ENCODE results near the gene KCNK13. TPM values are rescaled to one million over a fixed set of nuclear protein-coding genes. Genes with fewer than 3 reads are reported as not detected.

The KCNK13 gene
- total and polyA plus RNA-seq, 2 donors: 1.0 to 1.1 TPM

GRCh38 chr14:90034835-90035525 lies 26.8 kb upstream of the KCNK13 start:
- no peak overlapping the region for H3K4me3 ChIP-seq (ENCODE audit: low read length in 2 of 2)
- no peaks in the 10 kb centered on the region for H3K9me3 ChIP-seq (ENCODE audit: control insufficient read depth in 2 of 2, insufficient read depth in 1 of 2, low read length in 1 of 2)
- no peaks in the 10 kb centered on the region for H3K4me1 ChIP-seq (ENCODE audit: control insufficient read depth in 2 of 2, insufficient read depth in 2 of 2, low read length in 2 of 2)
- H3K27me3 ChIP-seq (ENCODE audit: control insufficient read depth in 2 of 2, insufficient read depth in 1 of 2, low read length in 1 of 2): no peaks in the 10 kb centered on the region
- peaks cover 31 to 39% of the 10 kb centered on the region in 2 donors for H3K36me3 ChIP-seq (ENCODE audit: control insufficient read depth in 2 of 2, insufficient read depth in 2 of 2, low read length in 1 of 2)
- H3K27ac ChIP-seq (ENCODE audit: low read depth in 1 of 2, low read length in 1 of 2): no peak overlapping the region
- 94% methylated on average over 6 of the region's 6 CpGs for WGBS
- DNase-seq (ENCODE audit: low read depth in 6 of 9, low spot score in 9 of 9): no peak

- 98% methylated on average over 11 of the region's 11 CpGs for whole genome bisulfite sequencing
- no peak overlapping the region for H3K27ac ChIP-seq (ENCODE audit: low read depth in 1 of 2, low read length in 1 of 2)
- no peaks in the 10 kb centered on the region for H3K9me3 ChIP-seq (ENCODE audit: control insufficient read depth in 2 of 2, insufficient read depth in 1 of 2, low read length in 1 of 2)
- peaks cover 20 to 42% of the 10 kb centered on the region in 2 donors for H3K36me3 ChIP-seq (ENCODE audit: control insufficient read depth in 2 of 2, insufficient read depth in 2 of 2, low read length in 1 of 2)
- H3K4me1 ChIP-seq (ENCODE audit: control insufficient read depth in 2 of 2, insufficient read depth in 2 of 2, low read length in 2 of 2): no peaks in the 10 kb centered on the region
- no peaks in the 10 kb centered on the region for H3K27me3 ChIP-seq (ENCODE audit: control insufficient read depth in 2 of 2, insufficient read depth in 1 of 2, low read length in 1 of 2)
- no peak overlapping the region for H3K4me3 ChIP-seq (ENCODE audit: low read length in 2 of 2)
- DNase-seq (ENCODE audit: low read depth in 6 of 9, low spot score in 9 of 9): no peak
Measured at GRCh38 chr14:90039253-90040010, 22.4 kb upstream of the KCNK13 start.

- Histone ChIP-seq H3K36me3 (ENCODE audit: control insufficient read depth in 2 of 2, insufficient read depth in 2 of 2, low read length in 1 of 2) (peaks cover 25 to 41% of the 10 kb centered on the region in 2 donors), H3K9me3 (ENCODE audit: control insufficient read depth in 2 of 2, insufficient read depth in 1 of 2, low read length in 1 of 2) (no peaks in the 10 kb centered on the region), H3K4me1 (ENCODE audit: control insufficient read depth in 2 of 2, insufficient read depth in 2 of 2, low read length in 2 of 2) (no peaks in the 10 kb centered on the region), H3K27ac (ENCODE audit: low read depth in 1 of 2, low read length in 1 of 2) (no peak overlapping the region), H3K27me3 (ENCODE audit: control insufficient read depth in 2 of 2, insufficient read depth in 1 of 2, low read length in 1 of 2) (no peaks in the 10 kb centered on the region), H3K4me3 (ENCODE audit: low read length in 2 of 2) (no peak overlapping the region)
- WGBS: 97% methylated on average over 3 of the region's 3 CpGs
- no peak for DNase-seq (ENCODE audit: low read depth in 6 of 9, low spot score in 9 of 9)
Measured at GRCh38 chr14:90040411-90040810, 21.4 kb upstream of the KCNK13 start.

- no peak for DNase-seq (ENCODE audit: low read depth in 6 of 9, low spot score in 9 of 9)
- Histone ChIP-seq H3K4me1 (ENCODE audit: control insufficient read depth in 2 of 2, insufficient read depth in 2 of 2, low read length in 2 of 2) (no peaks in the 10 kb centered on the region), H3K36me3 (ENCODE audit: control insufficient read depth in 2 of 2, insufficient read depth in 2 of 2, low read length in 1 of 2) (peaks cover 25 to 36% of the 10 kb centered on the region in 2 donors), H3K27me3 (ENCODE audit: control insufficient read depth in 2 of 2, insufficient read depth in 1 of 2, low read length in 1 of 2) (no peaks in the 10 kb centered on the region), H3K27ac (ENCODE audit: low read depth in 1 of 2, low read length in 1 of 2) (no peak overlapping the region), H3K4me3 (ENCODE audit: low read length in 2 of 2) (no peak overlapping the region), H3K9me3 (ENCODE audit: control insufficient read depth in 2 of 2, insufficient read depth in 1 of 2, low read length in 1 of 2) (no peaks in the 10 kb centered on the region)
- WGBS: 98% methylated on average over 9 of the region's 9 CpGs
Measured at GRCh38 chr14:90042496-90043252, 19.1 kb upstream of the KCNK13 start.

- no peak overlapping the region for H3K27ac ChIP-seq (ENCODE audit: low read depth in 1 of 2, low read length in 1 of 2)
- DNase-seq (ENCODE audit: low read depth in 6 of 9, low spot score in 9 of 9): no peak
- H3K4me1 ChIP-seq (ENCODE audit: control insufficient read depth in 2 of 2, insufficient read depth in 2 of 2, low read length in 2 of 2): no peaks in the 10 kb centered on the region
- H3K36me3 ChIP-seq (ENCODE audit: control insufficient read depth in 2 of 2, insufficient read depth in 2 of 2, low read length in 1 of 2): peaks cover 25 to 28% of the 10 kb centered on the region in 2 donors
- WGBS: 100% methylated on average over 2 of the region's 2 CpGs
- no peaks in the 10 kb centered on the region for H3K27me3 ChIP-seq (ENCODE audit: control insufficient read depth in 2 of 2, insufficient read depth in 1 of 2, low read length in 1 of 2)
- H3K9me3 ChIP-seq (ENCODE audit: control insufficient read depth in 2 of 2, insufficient read depth in 1 of 2, low read length in 1 of 2): no peaks in the 10 kb centered on the region
- H3K4me3 ChIP-seq (ENCODE audit: low read length in 2 of 2): no peak overlapping the region
Measured at GRCh38 chr14:90045616-90046015, 16.2 kb upstream of the KCNK13 start.

- Histone ChIP-seq H3K27me3 (ENCODE audit: control insufficient read depth in 2 of 2, insufficient read depth in 1 of 2, low read length in 1 of 2) (peaks cover 0 to 4% of the 10 kb centered on the region in 2 donors), H3K27ac (ENCODE audit: low read depth in 1 of 2, low read length in 1 of 2) (no peak overlapping the region), H3K4me1 (ENCODE audit: control insufficient read depth in 2 of 2, insufficient read depth in 2 of 2, low read length in 2 of 2) (no peaks in the 10 kb centered on the region), H3K9me3 (ENCODE audit: control insufficient read depth in 2 of 2, insufficient read depth in 1 of 2, low read length in 1 of 2) (no peaks in the 10 kb centered on the region), H3K4me3 (ENCODE audit: low read length in 2 of 2) (no peak overlapping the region), H3K36me3 (ENCODE audit: control insufficient read depth in 2 of 2, insufficient read depth in 2 of 2, low read length in 1 of 2) (peaks cover 5 to 7% of the 10 kb centered on the region in 2 donors)
- DNase-seq (ENCODE audit: low read depth in 6 of 9, low spot score in 9 of 9): no peak
- WGBS: 97% methylated on average over 3 of the region's 3 CpGs
Measured at GRCh38 chr14:90049390-90049789, 12.4 kb upstream of the KCNK13 start.

GRCh38 chr14:90050271-90050670 lies 11.5 kb upstream of the KCNK13 start:
- Histone ChIP-seq H3K9me3 (ENCODE audit: control insufficient read depth in 2 of 2, insufficient read depth in 1 of 2, low read length in 1 of 2) (no peaks in the 10 kb centered on the region), H3K27me3 (ENCODE audit: control insufficient read depth in 2 of 2, insufficient read depth in 1 of 2, low read length in 1 of 2) (peaks cover 0 to 4% of the 10 kb centered on the region in 2 donors), H3K4me1 (ENCODE audit: control insufficient read depth in 2 of 2, insufficient read depth in 2 of 2, low read length in 2 of 2) (no peaks in the 10 kb centered on the region), H3K4me3 (ENCODE audit: low read length in 2 of 2) (no peak overlapping the region), H3K27ac (ENCODE audit: low read depth in 1 of 2, low read length in 1 of 2) (no peak overlapping the region), H3K36me3 (ENCODE audit: control insufficient read depth in 2 of 2, insufficient read depth in 2 of 2, low read length in 1 of 2) (no peaks in the 10 kb centered on the region)
- no peak for DNase-seq (ENCODE audit: low read depth in 6 of 9, low spot score in 9 of 9)
- 97% methylated on average over 4 of the region's 4 CpGs for WGBS

- WGBS: 92% methylated on average over 2 of the region's 2 CpGs
- H3K9me3 ChIP-seq (ENCODE audit: control insufficient read depth in 2 of 2, insufficient read depth in 1 of 2, low read length in 1 of 2): no peaks in the 10 kb centered on the region
Measured at GRCh38 chr14:90053044-90053443, 8.8 kb upstream of the KCNK13 start.

GRCh38 chr14:90054803-90055202 lies 7.0 kb upstream of the KCNK13 start:
- 95% methylated on average over 1 of the region's 1 CpG for WGBS
- Histone ChIP-seq H3K4me1 (ENCODE audit: control insufficient read depth in 2 of 2, insufficient read depth in 2 of 2, low read length in 2 of 2) (no peaks in the 10 kb centered on the region), H3K9me3 (ENCODE audit: control insufficient read depth in 2 of 2, insufficient read depth in 1 of 2, low read length in 1 of 2) (no peaks in the 10 kb centered on the region), H3K27me3 (ENCODE audit: control insufficient read depth in 2 of 2, insufficient read depth in 1 of 2, low read length in 1 of 2) (peaks cover 7 to 27% of the 10 kb centered on the region in 2 donors), H3K4me3 (ENCODE audit: low read length in 2 of 2) (no peak overlapping the region), H3K27ac (ENCODE audit: low read depth in 1 of 2, low read length in 1 of 2) (no peak overlapping the region), H3K36me3 (ENCODE audit: control insufficient read depth in 2 of 2, insufficient read depth in 2 of 2, low read length in 1 of 2) (no peaks in the 10 kb centered on the region)
- no peak for DNase-seq (ENCODE audit: low read depth in 6 of 9, low spot score in 9 of 9)

More at GRCh38 chr14:90053044-90053443, 8.8 kb upstream of the KCNK13 start:
- Histone ChIP-seq H3K4me3 (ENCODE audit: low read length in 2 of 2) (no peak overlapping the region), H3K36me3 (ENCODE audit: control insufficient read depth in 2 of 2, insufficient read depth in 2 of 2, low read length in 1 of 2) (no peaks in the 10 kb centered on the region), H3K27ac (ENCODE audit: low read depth in 1 of 2, low read length in 1 of 2) (no peak overlapping the region), H3K27me3 (ENCODE audit: control insufficient read depth in 2 of 2, insufficient read depth in 1 of 2, low read length in 1 of 2) (peaks cover 0 to 14% of the 10 kb centered on the region in 2 donors), H3K4me1 (ENCODE audit: control insufficient read depth in 2 of 2, insufficient read depth in 2 of 2, low read length in 2 of 2) (no peaks in the 10 kb centered on the region)
- no peak for DNase-seq (ENCODE audit: low read depth in 6 of 9, low spot score in 9 of 9)
